Skeletal muscle cell (primary cell): ENCODE measurements around the gene TMEM183A.
A peak's percentile ranks its signal among the peaks of the same experiment; 100 is the strongest.

Experiments
- DNase-seq: peaks from one replicate; pipeline ENCODE4 v3.0.0-alpha.2; 2010; ENCODE audit warnings: low read depth
- H3K4me3 ChIP-seq: 2 replicates; pipeline ENCODE4 v1.5.1; 2011; ENCODE audit warnings: low read depth, mild to moderate bottlenecking, control low read depth, low read length, moderate library complexity

TMEM183A gene

DNA sequence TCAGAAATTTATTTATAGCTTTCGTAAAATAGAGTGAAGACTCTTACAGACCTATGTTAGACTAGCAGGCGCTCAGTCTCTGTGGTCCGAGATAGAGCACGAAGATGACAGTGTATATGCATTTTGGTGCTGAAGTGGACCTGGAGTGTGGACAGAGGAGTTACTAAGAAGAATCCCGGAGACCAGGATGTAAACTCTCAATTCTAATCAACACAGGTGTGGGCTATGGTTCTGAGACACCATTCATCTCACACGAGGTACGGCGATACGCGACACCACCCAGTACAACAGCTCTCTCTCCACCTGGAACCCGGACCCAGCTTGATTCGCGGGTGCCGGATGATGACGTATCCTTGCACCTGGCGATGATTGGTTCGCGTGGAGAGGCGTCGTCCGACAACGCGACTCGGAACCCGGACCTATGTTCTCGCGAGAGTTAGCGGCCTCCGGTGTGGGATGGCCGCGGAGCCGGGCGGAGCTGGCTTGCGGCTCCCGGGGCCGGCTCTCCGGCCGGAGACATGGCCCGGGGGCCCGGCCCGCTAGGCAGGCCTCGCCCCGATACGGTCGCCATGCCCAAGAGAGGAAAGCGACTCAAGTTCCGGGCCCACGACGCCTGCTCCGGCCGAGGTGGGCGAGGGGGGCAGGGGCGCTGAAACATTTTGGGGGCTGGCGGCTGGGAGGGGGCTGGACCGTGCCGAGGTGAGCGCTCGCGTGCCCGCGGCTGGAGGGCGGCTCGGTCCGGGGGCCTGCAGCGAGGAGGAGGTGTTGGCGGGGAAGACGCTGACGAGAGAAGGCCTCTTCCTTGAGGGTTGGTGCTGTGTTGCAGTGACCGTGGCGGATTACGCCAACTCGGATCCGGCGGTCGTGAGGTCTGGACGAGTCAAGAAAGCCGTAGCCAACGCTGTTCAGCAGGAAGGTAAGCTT is at the start of gene TMEM183A:
TMEM183A (plus strand) TSS at position 427 of the 924 bp plus-strand sequence; CDS start at position 519, 92 bp downstream.
- DNase-seq = peak; percentile 87
- peak within 1 kb of the TSS; percentile 85 for H3K4me3 ChIP-seq

GRCh38 chr1:202957733-202958543 is 49.2 kb upstream of the TMEM183A start, which contains the start of gene ADIPOR1:
Gene ADIPOR1, minus strand, starts transcription at chr1:202958312. Its CDS starts 7,242 bp downstream, at chr1:202951070.
- peak; percentile 50 for DNase-seq
- peak within 1 kb of the TSS; percentile 90 for H3K4me3 ChIP-seq

DNA sequence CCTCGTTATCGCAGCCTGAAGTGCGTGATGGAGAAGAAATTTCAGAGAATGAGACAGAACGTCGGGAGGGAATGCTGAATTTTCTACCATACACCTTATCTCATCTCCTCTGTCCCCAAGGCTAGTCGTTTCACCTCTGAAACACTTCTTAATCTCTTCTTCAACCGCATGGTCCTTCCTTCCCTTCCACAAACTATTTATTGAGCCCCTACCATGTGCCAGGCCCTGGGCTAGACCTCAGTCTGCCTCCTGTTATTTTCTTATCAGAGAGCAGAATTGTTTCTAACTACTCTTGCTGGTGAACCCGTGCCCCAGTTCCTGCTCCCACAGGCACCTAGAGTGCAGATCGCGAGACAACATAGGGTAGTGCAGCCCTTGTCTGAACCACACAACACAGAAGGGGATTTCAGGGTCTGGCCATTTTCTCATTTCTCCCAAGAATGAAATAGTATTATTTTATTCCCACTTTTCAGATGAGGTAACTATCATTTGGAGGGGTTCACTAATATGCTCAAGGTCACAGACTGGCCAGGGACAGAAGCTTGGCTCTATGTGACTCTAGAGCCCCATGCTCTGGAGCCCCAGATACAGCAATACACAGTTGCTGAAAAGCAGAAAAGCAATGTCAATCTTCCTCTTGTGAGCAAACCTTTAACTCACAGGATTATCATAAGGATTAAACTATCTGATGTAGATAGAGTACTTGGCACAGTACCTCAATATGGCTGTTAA is 48.5 kb upstream of the TMEM183A start:
- DNase-seq = no peak
- H3K4me3 ChIP-seq = peak overlapping the region; percentile 90

GRCh38 chr1:202959276-202959620 is 47.9 kb upstream of the TMEM183A start:
- no peak for DNase-seq

GRCh38 chr1:202961220-202961880 is 45.8 kb upstream of the TMEM183A start:
- H3K4me3 ChIP-seq = no peak overlapping the region
- DNase-seq = no peak

More at GRCh38 chr1:202959276-202959620, 47.9 kb upstream of the TMEM183A start:
- H3K4me3 ChIP-seq = no peak overlapping the region

DNA sequence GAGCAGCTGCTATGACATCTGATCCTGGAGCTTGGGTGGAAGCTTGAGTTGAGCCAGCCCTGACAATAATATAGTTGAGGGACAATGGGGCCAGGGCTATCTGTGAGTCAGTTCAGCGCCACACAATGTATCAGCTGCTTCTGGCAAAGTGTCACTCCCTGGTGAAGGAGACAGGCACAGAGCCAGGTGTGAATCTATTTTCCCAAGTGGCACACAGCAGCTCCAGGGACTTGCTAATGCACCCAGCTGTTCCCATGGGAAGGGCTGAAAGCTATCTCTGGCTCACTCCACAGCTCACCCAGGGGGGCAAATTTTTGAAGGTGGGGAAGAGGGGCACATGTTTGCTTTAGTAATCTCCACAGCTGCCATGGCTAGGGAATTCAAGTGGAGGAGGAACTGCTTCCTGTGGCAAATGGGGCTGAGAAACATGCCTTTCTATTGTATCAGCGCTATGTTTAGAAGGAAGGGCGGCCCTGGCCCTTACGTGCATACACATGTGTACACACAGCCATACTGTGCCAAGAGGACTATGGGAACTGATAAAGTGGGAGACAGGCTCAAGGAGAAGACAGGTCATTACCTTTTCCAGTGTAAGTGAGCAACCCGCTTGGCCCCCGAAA is 42.3 kb upstream of the TMEM183A start:
- no peak overlapping the region for H3K4me3 ChIP-seq
- peak; percentile 67 for DNase-seq

- peak overlapping the region; percentile 97 for H3K4me3 ChIP-seq
- DNase-seq = no peak
Measured at GRCh38 chr1:202965422-202965821, 41.8 kb upstream of the TMEM183A start.

- no peak for DNase-seq
- peak overlapping the region; percentile 97 for H3K4me3 ChIP-seq
Measured at GRCh38 chr1:202966006-202966898, 40.9 kb upstream of the TMEM183A start.

GRCh38 chr1:202967684-202968281 is 39.4 kb upstream of the TMEM183A start:
- DNase-seq = no peak
- peak overlapping the region; percentile 97 for H3K4me3 ChIP-seq

DNA sequence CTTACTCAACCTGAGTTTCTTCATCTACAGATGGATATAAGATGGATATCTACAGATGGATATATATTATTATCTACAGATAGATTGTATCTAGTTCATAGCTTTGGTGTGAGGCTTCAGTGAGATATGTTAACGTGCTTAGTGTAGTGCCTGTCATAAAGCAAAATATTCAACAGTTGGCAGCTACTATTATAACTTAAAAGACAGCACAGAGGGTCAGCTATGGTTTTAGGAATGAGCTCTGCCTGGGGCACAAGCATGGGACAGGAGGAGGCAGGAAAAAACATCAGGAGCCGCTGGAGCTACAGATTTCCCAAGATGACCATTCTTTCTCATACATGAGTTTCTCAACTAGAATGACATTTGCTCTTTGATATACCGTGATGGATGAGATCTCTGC is 38.8 kb upstream of the TMEM183A start:
- H3K4me3 ChIP-seq = no peak overlapping the region
- no peak for DNase-seq

- H3K4me3 ChIP-seq = no peak overlapping the region
- DNase-seq = no peak
Measured at GRCh38 chr1:202968895-202969295, 38.3 kb upstream of the TMEM183A start.

GRCh38 chr1:202972046-202972445 is 35.1 kb upstream of the TMEM183A start:
- DNase-seq = no peak
- H3K4me3 ChIP-seq = no peak overlapping the region

DNA sequence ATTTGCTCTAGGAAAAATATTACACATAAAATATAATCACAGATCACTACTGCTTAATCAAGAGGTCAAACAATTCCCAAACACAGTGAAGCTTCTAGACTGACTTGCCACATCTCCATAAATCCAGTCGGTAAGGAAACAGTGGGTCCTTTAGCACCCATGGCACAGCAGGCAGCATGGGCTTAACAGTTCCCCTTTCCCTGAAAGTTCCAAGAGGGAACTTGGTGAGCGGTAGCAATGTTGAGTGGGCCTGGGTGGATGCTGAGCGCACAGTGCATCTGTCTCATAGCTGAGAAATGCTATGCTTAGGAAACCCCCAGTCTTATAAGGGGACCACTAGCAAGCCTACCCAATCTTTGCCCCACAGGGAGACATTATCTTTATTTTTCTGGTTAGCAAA is 32.3 kb upstream of the TMEM183A start:
- no peak overlapping the region for H3K4me3 ChIP-seq

GRCh38 chr1:202976633-202977032 is 30.5 kb upstream of the TMEM183A start:
- no peak for DNase-seq
- H3K4me3 ChIP-seq = no peak overlapping the region

More for the DNA sequence above, 32.3 kb upstream of the TMEM183A start:
- no peak for DNase-seq

DNA sequence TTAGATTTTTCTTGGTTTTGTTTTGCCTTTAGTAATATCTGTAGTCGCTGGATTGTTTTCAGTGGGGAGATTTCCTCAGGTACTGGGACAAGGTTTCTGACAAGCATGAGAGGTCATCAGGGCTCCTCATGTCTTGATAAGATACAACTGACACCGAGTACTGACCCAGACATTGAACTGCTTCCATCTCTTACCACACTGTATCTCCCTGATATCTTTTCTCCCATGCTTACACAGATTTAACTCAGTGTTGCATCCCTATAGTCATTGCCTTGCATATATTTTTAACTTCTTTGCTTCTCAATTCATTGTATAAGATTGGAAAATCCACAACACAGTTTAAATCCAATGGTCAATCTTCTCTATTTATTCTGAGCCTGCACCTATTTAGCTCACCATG is 27.7 kb upstream of the TMEM183A start:
- no peak for DNase-seq
- H3K4me3 ChIP-seq = no peak overlapping the region

- H3K4me3 ChIP-seq = no peak overlapping the region
- no peak for DNase-seq
Measured at GRCh38 chr1:202981939-202982338, 25.2 kb upstream of the TMEM183A start.

GRCh38 chr1:202982715-202983430 is 24.3 kb upstream of the TMEM183A start:
- no peak for DNase-seq
- no peak overlapping the region for H3K4me3 ChIP-seq
